OCI-LY1 (cell line): ENCODE measurements around the gene RAB9B.
A peak's percentile ranks its signal among the peaks of the same experiment; 100 is the strongest.

ENCODE experiments used
- EZH2 ChIP-seq: fragments of 200-600 bp; sonication (generic), shearing (Covaris generic); IDR thresholded peaks from 2 replicates; pipeline ENCODE4 v1.8.0; 2017; ENCODE audit warnings: borderline replicate concordance, mixed run types, mild to moderate bottlenecking, antibody characterized with exemption, low read length, moderate library complexity, mixed read lengths
- TF ChIP-seq, protein P1 (sequence below): fragments of 200-600 bp; sonication (generic), shearing (Covaris generic); IDR thresholded peaks from 2 replicates; pipeline ENCODE4 v1.5.1; 2017; ENCODE audit warnings: mild to moderate bottlenecking, antibody characterized with exemption, low read length, moderate library complexity, mixed read lengths

DNA sequence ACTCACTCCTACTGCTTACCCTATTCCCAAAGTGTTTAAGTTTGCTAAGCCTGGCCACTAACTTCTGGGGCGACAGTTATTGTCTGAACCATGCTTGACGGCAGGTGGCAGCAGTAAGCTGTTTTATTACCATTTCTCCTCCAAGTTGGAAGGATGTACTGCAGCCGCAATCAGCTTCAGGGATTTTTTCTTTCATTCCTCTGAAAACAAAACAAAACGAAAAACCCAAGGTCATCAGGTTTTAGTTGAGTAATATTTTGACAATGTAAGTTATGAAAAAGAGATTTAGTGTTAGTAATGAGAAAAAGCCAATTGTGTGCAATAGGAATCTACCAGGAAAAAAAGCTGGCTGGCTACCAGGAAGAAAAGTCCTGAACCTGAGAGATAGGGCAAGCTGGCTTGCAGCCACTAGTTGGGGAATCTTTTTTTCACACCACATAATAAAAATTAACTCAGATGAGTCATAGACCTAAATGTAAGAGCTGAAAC is 13.2 kb upstream of the RAB9B start:
- TF ChIP-seq, protein P1, sequence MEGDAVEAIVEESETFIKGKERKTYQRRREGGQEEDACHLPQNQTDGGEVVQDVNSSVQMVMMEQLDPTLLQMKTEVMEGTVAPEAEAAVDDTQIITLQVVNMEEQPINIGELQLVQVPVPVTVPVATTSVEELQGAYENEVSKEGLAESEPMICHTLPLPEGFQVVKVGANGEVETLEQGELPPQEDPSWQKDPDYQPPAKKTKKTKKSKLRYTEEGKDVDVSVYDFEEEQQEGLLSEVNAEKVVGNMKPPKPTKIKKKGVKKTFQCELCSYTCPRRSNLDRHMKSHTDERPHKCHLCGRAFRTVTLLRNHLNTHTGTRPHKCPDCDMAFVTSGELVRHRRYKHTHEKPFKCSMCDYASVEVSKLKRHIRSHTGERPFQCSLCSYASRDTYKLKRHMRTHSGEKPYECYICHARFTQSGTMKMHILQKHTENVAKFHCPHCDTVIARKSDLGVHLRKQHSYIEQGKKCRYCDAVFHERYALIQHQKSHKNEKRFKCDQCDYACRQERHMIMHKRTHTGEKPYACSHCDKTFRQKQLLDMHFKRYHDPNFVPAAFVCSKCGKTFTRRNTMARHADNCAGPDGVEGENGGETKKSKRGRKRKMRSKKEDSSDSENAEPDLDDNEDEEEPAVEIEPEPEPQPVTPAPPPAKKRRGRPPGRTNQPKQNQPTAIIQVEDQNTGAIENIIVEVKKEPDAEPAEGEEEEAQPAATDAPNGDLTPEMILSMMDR, result peak; percentile 57
- no peak for TF ChIP-seq EZH2
